ENCODE measurements around the gene AOAH. TPM values are rescaled to one million over a fixed set of nuclear protein-coding genes. Genes with fewer than 3 reads are reported as not detected.

The AOAH gene, protein sequence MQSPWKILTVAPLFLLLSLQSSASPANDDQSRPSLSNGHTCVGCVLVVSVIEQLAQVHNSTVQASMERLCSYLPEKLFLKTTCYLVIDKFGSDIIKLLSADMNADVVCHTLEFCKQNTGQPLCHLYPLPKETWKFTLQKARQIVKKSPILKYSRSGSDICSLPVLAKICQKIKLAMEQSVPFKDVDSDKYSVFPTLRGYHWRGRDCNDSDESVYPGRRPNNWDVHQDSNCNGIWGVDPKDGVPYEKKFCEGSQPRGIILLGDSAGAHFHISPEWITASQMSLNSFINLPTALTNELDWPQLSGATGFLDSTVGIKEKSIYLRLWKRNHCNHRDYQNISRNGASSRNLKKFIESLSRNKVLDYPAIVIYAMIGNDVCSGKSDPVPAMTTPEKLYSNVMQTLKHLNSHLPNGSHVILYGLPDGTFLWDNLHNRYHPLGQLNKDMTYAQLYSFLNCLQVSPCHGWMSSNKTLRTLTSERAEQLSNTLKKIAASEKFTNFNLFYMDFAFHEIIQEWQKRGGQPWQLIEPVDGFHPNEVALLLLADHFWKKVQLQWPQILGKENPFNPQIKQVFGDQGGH
- 0.22 and 0.79 TPM in 2 replicates for total RNA-seq

GRCh38 chr7:36723951-36724664 is at the start of gene AOAH:
Gene AOAH, minus strand, starts transcription at chr7:36724494. Its CDS starts 346 bp downstream, at chr7:36724148.

